Measurements from ENCODE around the gene ASCC3.

Gene ASCC3

DNA sequence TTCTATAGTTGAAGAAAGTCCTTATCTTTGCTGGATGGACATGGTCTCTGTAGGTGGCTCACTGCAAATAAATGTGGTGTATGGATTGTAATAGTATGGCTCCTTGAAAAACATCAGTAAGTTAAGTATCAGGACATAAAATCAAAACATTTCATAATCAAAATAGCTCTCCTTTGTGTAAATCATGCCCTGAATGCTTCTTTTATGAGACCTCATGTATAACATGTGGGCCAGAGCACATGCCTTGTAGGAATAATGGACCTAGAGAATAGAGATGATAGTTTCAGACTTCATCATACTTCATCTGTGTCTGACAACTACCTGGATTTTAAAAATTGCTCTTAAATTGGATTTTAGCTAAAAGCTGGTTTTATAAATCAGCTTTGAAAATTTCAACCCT, 159.9 kb downstream of the ASCC3 start:
- DNase-seq, result no peak

DNA sequence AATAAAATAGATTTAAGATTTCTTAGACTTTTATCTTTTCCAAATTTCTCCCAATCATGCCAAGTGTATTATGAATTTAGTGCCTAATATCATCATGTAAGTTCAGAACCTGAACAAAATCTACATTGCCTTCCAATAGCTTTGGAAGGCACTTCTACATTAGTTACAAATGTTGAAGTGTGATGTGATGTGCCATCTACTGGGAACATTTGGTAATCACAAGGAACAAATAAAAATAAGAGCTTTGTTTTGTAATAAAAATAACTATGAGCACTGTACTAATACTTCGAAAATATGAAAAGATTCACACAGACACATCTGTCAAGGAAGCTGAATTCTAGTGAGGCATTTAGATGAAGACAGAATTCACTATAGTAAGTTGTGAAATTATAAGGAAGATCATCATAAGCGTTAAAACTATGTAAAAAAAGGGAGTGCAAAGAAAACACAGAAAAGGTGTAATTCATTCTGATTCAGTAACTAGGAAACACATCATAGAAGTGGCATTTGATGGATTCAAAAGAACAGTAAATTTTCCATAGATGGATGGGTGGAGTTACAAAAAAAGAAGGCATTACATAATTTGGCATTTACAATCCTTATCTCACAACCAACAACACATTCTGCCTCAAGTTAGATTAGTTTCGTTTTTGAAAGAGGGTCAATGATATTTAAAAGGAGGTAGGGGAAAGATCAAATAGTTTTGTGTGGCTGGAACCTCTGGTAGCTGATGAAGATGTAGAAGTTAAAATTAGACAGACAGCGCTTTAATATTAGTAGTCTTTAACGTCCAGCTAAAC, 161.0 kb downstream of the ASCC3 start:
- DNase-seq, result peak; percentile 13

DNA sequence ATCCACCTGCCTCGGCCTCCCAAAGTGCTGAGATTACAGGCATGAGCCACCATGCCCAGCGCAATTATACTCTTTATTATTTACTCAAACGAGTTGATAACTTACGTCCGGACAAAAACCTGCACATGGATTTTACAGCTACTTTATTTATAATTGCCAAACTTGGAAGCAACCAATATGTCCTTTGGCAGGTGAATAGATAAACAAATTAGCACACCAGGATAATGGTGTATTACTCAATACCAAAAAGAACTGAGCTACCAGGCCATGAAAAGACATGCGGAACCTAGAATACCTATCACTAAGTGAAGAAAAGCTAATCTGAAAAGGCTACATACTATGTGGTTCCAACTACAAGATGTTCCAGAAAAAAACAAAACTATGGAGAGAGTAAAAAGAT, 168.1 kb downstream of the ASCC3 start:
- DNase-seq, result no peak

DNA sequence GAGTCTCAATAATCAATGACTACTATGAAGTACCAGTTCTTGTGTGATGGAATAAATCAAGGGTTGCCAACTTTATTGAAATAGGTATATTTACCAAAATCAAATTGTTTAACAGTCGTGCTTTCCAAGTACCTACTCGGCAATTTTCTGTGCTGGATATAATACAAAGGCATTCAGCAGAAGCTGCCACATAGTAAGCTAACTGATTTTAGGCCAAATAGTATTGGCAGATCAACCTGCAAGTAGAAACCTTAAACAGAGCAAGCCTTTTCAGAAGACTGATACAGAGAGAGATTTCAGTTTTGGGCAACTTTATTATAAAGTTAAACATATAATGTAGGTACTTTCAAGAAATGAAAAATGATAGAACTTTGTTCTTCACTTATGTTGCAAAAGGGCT, 174.6 kb downstream of the ASCC3 start:
- no peak for DNase-seq

DNA sequence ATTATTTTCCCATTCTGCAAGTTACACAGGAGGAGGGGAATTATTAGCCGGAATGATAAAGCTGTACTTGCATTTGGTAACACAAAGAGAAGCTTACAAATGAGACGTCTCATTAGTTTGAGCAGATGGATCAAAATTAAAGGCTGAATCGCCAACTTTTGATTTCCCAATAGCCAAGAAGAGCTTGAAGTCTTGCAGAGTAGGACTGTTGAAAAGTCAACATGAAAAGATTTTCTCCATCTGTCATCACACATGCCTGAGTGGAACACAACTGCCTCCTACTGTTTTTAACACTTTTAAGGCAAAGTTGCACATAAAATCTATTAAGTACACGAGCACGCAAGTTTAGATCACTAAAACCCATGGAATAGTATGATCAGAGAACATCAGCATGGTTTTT, 176.2 kb downstream of the ASCC3 start:
- no peak for DNase-seq

DNA sequence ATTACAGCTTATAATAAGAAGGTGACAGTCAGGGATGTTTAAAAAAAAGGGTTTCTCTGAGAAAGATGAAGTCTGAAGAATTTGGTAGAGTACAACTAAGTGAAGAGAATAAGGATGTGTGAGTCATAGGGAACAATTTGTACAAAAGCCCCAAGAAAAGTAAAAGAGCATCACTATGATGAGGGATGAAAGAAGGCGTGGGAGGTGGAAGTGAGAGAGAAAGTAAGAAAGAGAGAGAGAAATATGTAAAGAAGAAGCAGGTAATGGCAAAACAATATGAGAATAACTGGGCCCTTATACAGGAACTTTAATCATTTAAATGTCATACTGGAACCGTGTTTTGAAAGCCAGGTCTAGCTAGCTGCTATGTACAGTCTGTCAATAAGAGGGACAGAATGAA, 179.4 kb downstream of the ASCC3 start:
- no peak for DNase-seq

DNA sequence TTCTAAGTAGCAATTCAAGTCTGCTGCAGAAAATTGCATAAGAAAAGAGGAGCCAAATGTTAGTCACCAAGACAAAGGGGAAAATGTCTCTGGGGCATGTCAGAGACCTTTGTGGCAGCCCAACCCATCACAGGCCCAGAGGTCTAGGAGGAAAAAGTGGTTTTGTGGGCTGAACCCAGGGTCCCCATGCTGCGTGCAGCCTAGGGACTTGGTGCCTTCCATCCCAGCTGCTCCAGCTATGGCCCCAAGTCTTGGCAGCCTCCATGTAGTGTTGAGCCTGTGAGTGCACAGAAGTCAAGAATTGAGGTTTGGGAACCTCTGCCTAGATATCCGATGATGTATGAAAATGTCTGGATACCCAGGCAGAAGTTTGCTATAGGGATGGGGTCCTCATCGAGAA, 181.1 kb downstream of the ASCC3 start:
- no peak for DNase-seq

DNA sequence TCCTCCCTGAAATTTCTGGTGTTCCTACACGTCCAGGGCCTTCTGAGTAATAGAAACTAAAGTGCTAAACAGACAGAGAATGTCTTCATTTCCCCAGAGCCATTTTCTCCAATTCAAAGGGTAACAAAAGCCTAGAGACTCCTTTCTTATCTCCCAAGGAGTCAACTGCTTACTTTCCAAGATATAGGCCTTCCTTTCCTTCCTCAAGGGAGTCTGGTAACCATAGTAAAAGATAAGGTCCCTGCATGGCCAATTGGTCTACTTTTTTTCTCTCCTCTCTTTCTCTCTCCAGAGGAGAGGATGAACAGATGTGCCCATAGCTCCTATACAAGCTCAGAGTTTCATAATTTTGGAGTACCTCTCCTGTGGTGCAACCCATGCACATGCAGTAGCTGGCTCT, 185.7 kb downstream of the ASCC3 start:
- DNase-seq, result no peak

DNA sequence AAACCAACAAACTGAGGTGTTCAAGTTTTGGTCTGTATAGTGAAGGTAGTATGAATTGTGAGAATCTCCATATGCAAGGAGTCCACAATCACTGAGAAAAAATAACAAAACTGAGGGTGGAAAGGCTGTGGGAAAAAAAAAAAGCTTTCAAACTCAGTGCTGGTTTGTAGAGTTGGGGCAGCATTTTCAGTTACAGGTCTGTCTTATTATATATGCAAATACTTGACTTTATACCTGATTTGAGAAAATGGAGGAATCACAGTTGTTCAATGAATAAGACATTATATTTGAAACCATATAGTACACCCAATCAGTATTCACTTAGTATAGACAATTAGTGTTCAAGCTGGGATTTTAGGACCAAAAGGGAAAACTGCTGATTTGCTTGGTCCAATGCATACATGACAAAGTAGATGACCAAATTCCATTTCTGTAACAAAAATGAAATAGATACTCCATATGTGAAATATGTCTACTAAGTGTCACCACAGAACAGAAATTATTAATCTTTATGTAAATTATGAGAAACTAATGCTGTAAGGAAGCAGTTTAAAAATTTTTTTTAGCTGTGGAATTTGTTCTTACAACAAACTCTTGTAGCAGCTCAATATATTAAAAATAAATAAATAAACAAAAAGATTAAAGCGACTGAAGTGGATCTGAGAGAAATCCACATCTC, 187.7 kb downstream of the ASCC3 start:
- DNase-seq, result no peak

DNA sequence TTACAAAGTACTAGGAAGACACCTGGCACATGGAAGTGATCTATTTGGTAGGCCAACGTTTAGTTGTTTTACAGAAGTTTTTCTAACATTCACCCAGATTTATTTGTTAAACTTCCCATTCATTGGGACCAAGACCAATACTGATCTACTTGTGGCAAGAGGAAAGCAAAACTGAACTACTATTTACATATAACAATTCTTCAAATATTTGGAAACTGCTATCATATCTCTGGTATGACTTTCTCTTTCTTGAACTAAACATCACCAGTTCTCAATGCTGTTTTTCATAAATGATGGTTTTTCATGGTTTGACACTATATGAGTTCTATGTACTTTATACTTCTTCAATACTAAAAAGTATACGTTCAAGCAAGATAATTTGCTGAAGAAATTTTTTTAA, 189.2 kb downstream of the ASCC3 start:
- no peak for DNase-seq

DNA sequence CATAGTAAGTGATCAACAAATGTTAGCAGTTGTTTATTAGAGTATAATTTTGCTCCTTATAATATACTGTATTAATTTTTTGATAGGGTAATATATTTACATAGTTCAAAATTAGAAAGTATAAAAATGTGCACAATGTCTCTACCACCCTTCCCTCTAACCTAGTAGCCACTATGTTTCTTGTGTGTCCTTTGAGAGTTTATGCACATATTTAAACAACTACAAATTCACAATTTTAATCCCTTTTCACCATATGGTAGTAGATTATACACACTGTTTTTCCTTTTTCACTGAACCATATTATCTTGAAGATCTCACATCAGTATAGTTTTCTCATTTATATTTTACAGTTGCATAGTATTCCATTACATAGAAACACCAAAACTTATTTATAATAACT, 194.9 kb downstream of the ASCC3 start:
- DNase-seq, result no peak

DNA sequence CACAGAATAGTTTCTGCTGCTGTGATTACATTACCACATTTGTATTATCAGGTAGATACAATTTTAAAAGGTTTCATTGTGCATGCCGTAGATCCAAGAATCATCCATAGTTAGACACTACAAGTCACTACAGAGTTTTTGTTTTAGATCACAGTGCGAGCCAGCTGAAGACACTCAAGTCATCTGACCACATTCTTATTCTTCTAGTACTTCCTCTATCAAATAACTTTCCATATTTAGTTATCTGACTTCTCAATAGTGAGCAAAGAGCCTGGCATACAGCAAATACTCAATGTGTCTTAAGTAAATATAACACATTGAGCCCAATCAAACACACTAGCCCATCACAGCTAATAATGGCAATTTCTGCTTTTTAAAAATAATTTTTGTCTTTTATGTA, 195.4 kb downstream of the ASCC3 start:
- no peak for DNase-seq

DNA sequence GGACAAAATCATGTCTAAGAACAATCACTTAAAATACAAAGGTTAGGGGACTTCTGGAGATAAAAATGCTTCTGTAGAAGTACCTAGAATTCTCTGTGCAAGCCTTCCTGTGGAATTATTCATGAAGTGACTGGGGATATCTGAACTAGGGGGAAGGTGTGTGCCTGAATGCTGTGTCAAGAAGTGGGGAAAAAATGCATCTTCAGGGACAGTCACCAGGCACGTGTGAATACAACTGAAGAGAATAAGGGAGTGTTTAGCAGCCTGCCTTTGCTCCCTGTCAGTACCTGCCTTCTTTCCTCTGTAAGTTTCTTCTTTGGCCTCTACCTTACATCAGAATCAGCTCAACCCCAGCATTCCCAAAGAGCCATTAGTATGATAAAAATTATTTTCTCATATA, 201.0 kb downstream of the ASCC3 start:
- DNase-seq, result no peak

DNA sequence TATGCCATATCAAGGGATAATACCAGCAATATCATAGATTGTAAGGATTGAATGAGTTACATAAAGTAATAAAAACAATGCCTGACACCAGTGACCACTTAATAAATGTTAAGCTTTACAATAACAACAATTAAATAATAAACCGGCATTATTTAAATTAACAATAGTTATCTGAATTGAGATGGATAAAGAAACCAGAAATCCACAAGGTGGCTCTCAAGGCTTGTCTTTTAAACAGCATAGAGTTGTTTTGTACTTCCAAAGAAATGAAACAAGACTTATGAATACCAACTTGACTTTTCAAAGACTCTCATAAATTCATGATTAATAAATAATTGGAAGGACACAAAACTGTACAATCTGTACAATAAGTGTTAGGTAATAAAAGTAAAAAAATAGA, 203.1 kb downstream of the ASCC3 start:
- no peak for DNase-seq

DNA sequence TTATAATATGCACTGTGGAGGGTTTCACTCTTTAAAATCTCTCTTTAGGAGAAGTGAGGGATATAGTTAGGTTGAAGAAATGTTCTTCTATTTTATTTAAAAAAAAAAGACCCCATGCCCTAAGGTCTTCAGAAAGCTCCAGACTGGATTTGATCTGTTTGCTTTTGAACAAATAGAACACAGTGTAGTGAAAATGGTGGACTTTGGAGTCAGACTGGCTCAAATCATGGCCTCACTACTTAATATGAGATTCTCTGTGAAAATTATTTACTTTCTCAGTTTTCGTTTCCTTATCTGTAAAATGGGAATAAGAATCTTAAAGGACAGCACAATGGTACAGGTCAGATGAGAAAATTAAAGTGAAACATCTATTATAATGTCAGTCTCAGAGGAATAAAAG, 203.9 kb downstream of the ASCC3 start:
- no peak for DNase-seq

DNA sequence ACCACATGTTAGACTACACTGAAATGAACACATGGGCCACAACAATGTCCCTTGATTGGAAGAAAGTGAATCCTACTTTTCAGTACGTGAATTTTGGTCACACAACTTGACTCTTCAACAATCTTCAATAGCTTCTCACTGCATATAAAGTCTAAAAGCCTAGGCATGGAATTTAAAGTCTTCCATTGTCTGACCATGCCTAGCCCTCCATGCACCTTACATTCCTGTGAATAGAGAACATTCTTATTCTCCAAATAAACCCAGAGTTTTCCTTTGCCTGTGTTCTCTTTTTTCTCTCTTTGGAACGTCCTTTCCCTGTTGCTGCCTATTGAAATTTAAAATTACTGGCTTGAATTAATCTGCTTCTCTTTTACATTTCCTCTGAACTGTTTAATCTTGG, 207.5 kb downstream of the ASCC3 start:
- DNase-seq, result no peak

DNA sequence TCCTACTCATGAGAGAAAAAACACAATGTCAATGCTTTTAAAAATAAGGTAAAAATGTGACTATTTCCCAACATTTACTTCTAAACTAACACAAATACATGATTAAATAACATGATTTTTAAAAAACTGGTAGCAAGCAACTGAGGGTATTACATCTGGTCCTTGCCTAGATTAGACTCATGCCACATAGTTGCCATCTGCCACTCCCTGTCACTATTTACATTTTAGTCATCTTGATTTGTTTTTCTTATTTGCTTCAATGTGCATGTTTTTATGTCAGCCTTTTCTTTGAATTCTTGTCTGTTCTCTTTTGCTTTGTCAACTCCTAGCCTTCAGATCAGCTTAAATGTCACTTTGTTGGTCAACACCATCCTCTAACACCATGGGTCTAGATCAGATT, 209.4 kb downstream of the ASCC3 start:
- DNase-seq, result no peak

DNA sequence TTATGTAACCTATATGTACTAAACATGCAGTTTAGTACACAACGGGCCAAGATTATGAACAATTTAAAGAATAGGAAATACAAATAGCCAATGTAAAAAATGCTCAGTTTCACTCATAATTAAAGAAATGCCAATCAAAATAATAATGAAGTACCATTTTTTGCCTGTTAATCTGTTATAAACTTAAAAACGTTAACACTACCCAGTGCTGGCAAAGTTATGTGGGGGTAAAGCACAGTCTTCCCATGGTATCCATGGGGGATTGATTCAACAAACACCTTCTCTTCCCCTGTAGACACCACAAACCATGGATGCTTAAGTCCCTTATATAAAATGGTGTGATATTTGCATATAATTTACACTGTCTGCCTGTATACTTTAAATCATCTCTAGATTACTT, 211.1 kb downstream of the ASCC3 start:
- no peak for DNase-seq

DNA sequence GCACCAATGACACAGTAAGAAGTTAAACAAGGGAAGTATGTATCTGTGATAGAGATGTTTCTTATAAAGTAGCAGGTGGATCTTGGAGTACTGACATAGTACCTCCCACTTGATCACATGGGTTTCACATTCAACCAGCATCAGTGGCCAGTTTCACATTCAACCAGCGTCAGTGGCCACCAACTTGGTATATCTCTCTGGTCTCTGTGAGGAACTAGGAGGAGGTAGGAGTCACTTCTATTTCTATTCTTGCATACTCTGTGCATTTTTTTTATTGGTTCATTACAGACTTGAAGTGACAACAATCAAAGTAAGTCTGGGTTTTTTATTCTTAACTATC, 216.1 kb downstream of the ASCC3 start:
- peak; percentile 24 for DNase-seq

DNA sequence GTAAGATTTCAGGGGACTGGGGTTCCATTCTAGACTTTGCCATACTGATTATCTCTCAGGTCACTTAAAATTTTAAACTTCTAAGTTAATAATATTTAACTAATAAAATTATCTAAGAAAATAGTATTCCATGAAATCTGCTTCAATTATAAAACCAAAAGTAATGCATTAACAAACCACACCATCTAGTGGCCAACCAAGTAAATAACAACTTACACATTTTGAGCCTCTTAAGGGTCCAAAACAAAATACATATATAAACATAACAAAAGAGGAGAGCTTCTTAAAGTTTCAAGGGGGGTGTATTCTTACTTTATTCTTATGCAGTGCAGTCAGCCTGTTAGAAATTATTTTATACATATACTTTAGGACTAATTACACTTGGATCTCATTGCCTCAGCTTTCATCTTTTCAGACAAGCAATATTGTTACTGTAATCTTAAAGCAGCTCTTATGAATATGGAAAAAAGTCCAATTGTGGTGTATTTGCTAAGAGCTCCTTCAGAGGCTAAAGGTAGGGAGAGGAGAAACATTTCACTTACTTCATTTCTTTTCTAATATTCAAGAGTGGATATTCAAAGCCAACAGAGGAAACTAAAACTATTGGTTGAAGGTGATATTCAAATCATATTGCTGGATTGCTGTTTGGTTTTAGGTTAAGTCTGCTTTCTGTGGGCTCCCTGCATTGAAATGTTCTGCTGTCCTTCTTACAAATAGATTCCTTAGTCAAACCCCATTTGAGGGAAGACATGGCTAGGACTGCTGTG, 216.7 kb downstream of the ASCC3 start:
- peak; percentile 33 for DNase-seq

DNA sequence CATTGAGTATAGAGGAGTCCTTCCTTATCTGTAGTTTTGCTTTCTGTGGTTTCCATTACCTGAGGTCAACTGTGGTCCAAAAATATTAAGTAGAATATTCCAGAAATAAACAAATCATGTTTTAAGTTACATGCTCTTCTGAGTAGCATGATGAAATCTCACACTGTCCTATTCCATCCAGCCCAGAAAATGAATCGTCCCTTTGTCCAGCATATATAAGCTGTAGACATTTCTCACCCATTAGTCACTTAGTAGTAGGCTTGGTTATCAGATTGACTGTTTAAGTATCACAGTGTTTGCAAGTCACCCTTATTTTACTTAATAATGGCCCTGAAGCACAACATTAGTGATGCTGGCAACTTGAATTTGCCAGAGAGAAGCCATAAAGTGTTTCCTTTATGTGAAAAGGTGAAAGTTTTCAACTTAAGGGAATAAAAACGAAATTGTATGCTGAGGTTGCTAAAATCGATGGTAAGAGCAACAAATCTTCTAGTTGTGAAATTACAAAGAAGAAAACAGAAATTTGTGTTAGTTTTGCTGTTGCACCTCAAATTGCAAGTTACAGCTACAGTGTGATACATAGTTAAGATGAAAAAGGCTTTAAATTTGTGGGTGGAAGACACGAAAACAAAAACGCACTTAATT, 217.8 kb downstream of the ASCC3 start:
- DNase-seq, result no peak

DNA sequence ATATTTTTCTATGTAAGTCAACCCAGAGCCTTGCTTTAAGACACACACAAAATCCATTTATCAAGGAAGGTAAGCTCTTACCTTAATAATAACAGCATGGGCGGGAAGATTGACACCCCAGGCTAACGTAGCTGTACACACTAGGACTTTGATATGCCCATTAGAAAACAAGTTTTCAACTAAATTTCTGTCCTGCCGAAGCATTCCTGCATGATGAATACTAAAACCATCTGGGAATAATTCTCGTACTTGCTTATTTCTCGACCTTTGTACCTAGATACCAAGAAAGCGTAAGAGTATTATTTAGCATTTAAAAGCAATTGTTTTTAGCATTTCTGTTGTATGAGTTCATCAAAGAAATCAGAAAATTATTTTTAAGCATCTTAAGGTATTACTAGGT, 218.9 kb downstream of the ASCC3 start:
- no peak for DNase-seq

DNA sequence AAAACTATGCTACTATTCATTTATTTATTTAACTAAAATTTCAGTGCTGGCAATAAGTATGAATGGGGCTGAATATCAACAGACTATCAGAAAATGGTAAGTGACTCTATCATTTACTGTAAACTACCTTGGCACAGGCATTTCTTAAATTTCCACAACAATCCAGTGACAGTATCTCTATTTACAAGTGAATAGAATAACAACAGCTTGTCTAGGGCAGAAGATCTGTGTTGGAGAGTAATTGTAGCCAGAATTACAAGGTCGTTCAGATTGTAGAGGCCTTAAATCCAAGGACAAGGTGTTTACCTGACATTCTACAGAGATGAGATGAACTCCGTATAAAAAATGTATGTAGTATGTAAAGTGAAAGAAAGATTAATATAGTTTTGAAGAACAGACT, 222.6 kb downstream of the ASCC3 start:
- no peak for DNase-seq
